A673 (cell line): ENCODE measurements around the gene ACIN1. TPM values are rescaled to one million over a fixed set of nuclear protein-coding genes. Genes with fewer than 3 reads are reported as not detected.
A peak's percentile ranks its signal among the peaks of the same experiment; 100 is the strongest.

ENCODE experiments used
- Bru-seq: library from RNA; stranded (reverse); fragments of 400-500 nt; gene quantifications from one replicate; lab custom pipeline; 2021; lab: Mats Ljungman, UMichigan
- BruChase-seq, 2 experiments: library from RNA; stranded (reverse); fragments of 400-500 nt; gene quantifications; one replicate each; lab custom pipeline; 2021; lab: Mats Ljungman, UMichigan
- BruUV-seq: library from RNA; stranded (reverse); fragments of 400-500 nt; replicated peaks from 2 replicates; lab custom pipeline; 2021; lab: Mats Ljungman, UMichigan
- CTCF ChIA-PET: fragments of 300-600 bp; sonication (Branson Sonifier 250); formaldehyde crosslinking; loops from one replicate; lab custom pipeline; 2022; ENCODE audit warnings: antibody characterized with exemption; lab: Charles Lee
- POLR2A ChIA-PET: fragments of 300-600 bp; sonication (Branson Sonifier 250); formaldehyde crosslinking; loops from one replicate; lab custom pipeline; 2022; ENCODE audit warnings: antibody characterized with exemption; ENCODE audit not compliant: low non-redundant PET; lab: Charles Lee
- DNase-seq: peaks from one replicate; pipeline ENCODE4 v3.0.0-alpha.2; 2015; ENCODE audit warnings: low spot score
- H3K27ac ChIP-seq: fragments of 200-600 bp; sonication (generic); 2 replicates; pipeline ENCODE4 v1.5.1; 2016; ENCODE audit warnings: mixed run types, low read depth, mild to moderate bottlenecking, mixed read lengths, antibody characterized with exemption, low read length; ENCODE audit not compliant: poor library complexity, severe bottlenecking
- H3K27me3 ChIP-seq: fragments of 200-600 bp; sonication (generic); replicated peaks from 2 replicates; pipeline ENCODE4 v1.6.1; 2017; ENCODE audit warnings: mixed run types, low read depth, mild to moderate bottlenecking, mixed read lengths, antibody characterized with exemption, low read length; ENCODE audit not compliant: insufficient read depth, poor library complexity
- H3K36me3 ChIP-seq: fragments of 200-600 bp; sonication (generic); 2 replicates; pipeline ENCODE4 v1.6.1; 2016; ENCODE audit warnings: mixed run types, mild to moderate bottlenecking, mixed read lengths, antibody characterized with exemption, low read length; ENCODE audit not compliant: insufficient read depth, poor library complexity, severe bottlenecking
- H3K4me1 ChIP-seq: fragments of 200-600 bp; sonication (generic); 2 replicates; pipeline ENCODE4 v1.6.1; 2017; ENCODE audit warnings: mixed run types, mild to moderate bottlenecking, mixed read lengths, antibody characterized with exemption, low read length; ENCODE audit not compliant: insufficient read depth, poor library complexity, severe bottlenecking
- H3K4me3 ChIP-seq: fragments of 200-600 bp; sonication (generic); 2 replicates; pipeline ENCODE4 v1.5.1; 2016; ENCODE audit warnings: low read depth, mixed run types, mild to moderate bottlenecking, mixed read lengths, low read length; ENCODE audit not compliant: poor library complexity, severe bottlenecking
- H3K9me3 ChIP-seq: fragments of 200-600 bp; sonication (generic); 2 replicates; pipeline ENCODE4 v1.6.1; 2016; ENCODE audit warnings: mixed run types, low read depth, mild to moderate bottlenecking, mixed read lengths, antibody characterized with exemption, low read length; ENCODE audit not compliant: poor library complexity, severe bottlenecking
- EZH2 ChIP-seq: fragments of 200-600 bp; sonication (generic); IDR thresholded peaks from 2 replicates; pipeline ENCODE4 v1.6.1; 2017; ENCODE audit warnings: borderline replicate concordance, low read depth, mild to moderate bottlenecking, mixed read lengths, antibody characterized with exemption, low read length; ENCODE audit not compliant: poor library complexity, severe bottlenecking
- intact Hi-C: fragments of 100-400 bp; cut with micrococcal nuclease; formaldehyde crosslinking; loops from one replicate; pipeline ENCODE4 v1.10.0; 2022; ENCODE audit not compliant: unreplicated experiment
- long read RNA-seq: library from polyadenylated mRNA; stranded (forward); transcript quantifications from one replicate; pipeline ENCODE4 v2.0.0, GENCODE V29; 2022
- total RNA-seq: library from RNA; stranded (reverse); gene quantifications from 2 replicates; pipeline ENCODE4 v1.2.3, GENCODE V29; 2021
- TF ChIP-seq, protein P1 (sequence below): fragments of 300-800, 200-600 bp; sonication (generic); conservative IDR thresholded peaks from 2 replicates; pipeline ENCODE4 v1.5.1; 2017; ENCODE audit warnings: low read depth, mild to moderate bottlenecking, antibody characterized with exemption, low read length, moderate library complexity, mixed read lengths

ACIN1 gene, protein sequence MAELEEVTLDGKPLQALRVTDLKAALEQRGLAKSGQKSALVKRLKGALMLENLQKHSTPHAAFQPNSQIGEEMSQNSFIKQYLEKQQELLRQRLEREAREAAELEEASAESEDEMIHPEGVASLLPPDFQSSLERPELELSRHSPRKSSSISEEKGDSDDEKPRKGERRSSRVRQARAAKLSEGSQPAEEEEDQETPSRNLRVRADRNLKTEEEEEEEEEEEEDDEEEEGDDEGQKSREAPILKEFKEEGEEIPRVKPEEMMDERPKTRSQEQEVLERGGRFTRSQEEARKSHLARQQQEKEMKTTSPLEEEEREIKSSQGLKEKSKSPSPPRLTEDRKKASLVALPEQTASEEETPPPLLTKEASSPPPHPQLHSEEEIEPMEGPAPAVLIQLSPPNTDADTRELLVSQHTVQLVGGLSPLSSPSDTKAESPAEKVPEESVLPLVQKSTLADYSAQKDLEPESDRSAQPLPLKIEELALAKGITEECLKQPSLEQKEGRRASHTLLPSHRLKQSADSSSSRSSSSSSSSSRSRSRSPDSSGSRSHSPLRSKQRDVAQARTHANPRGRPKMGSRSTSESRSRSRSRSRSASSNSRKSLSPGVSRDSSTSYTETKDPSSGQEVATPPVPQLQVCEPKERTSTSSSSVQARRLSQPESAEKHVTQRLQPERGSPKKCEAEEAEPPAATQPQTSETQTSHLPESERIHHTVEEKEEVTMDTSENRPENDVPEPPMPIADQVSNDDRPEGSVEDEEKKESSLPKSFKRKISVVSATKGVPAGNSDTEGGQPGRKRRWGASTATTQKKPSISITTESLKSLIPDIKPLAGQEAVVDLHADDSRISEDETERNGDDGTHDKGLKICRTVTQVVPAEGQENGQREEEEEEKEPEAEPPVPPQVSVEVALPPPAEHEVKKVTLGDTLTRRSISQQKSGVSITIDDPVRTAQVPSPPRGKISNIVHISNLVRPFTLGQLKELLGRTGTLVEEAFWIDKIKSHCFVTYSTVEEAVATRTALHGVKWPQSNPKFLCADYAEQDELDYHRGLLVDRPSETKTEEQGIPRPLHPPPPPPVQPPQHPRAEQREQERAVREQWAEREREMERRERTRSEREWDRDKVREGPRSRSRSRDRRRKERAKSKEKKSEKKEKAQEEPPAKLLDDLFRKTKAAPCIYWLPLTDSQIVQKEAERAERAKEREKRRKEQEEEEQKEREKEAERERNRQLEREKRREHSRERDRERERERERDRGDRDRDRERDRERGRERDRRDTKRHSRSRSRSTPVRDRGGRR
- total RNA-seq (325 and 339 TPM in 2 replicates), Bru-seq, nascent RNA (percentile 95 among the genes with signal in this experiment), BruChase-seq, experiment 1, labeled RNA remaining after a 2-hour chase (percentile 97 among the genes with signal in this experiment), BruChase-seq, experiment 2, labeled RNA remaining after a 6-hour chase (percentile 96 among the genes with signal in this experiment)
- long read RNA-seq, full-length matches to known transcripts: 33 of 117 reads
- long read RNA-seq, partial matches to known transcripts: 53 of 117 reads
- long read RNA-seq, other reads (novel, unspliced or antisense): 31 of 117 reads

DNA sequence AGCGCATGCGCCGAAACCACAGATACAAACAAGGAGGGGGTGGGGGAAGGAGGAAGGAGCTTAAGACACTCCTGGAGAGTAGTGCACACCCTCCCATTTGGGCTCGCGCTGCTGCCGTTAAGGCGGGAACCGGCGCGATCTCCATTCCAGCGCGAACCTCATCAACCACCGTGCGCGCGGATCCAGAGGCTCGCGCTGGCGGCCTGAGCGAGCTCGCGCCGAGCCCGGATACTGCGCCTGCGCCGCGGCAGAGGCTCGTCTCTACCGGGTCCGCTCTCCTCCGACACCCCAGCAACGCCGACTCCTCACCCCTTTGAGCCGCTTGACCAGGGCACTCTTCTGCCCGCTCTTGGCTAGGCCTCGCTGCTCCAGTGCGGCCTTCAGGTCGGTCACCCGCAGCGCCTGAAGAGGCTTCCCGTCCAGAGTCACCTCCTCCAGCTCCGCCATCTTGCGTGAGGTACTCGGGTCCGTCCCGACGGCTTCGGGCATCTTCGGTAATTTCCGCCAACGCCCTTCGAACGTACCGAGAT is at the start of gene ACIN1:
TSS of gene ACIN1 (minus strand) at position 471 of the 530 bp plus-strand sequence. CDS start at position 447, 24 bp downstream.
- Histone ChIP-seq H3K27me3 (no peaks in the 10 kb centered on the region), H3K4me1 (peaks cover 24% of the 10 kb centered on the region), H3K4me3 (peak within 1 kb of the TSS; percentile 64), H3K9me3 (no peaks in the 10 kb centered on the region), H3K27ac (peak within 1 kb of the TSS; percentile 94), H3K36me3 (peaks cover 54% of the 10 kb centered on the region)
- no TSS peak for BruUV-seq
- peak; percentile 93 for DNase-seq
- TF ChIP-seq, protein P1, sequence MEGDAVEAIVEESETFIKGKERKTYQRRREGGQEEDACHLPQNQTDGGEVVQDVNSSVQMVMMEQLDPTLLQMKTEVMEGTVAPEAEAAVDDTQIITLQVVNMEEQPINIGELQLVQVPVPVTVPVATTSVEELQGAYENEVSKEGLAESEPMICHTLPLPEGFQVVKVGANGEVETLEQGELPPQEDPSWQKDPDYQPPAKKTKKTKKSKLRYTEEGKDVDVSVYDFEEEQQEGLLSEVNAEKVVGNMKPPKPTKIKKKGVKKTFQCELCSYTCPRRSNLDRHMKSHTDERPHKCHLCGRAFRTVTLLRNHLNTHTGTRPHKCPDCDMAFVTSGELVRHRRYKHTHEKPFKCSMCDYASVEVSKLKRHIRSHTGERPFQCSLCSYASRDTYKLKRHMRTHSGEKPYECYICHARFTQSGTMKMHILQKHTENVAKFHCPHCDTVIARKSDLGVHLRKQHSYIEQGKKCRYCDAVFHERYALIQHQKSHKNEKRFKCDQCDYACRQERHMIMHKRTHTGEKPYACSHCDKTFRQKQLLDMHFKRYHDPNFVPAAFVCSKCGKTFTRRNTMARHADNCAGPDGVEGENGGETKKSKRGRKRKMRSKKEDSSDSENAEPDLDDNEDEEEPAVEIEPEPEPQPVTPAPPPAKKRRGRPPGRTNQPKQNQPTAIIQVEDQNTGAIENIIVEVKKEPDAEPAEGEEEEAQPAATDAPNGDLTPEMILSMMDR: no peak
- TF ChIP-seq EZH2: no peak
- ChIA-PET POLR2A (interaction anchor here (0.5 to 1.4 kb wide), 5 partner anchors 23 to 1448 kb away, joined by 3 to 12 read pairs (median 5); partner anchors contain the start of gene RNF212B), CTCF (interaction anchor here (0.8 to 2.0 kb wide), 10 partner anchors 14 to 108 kb away, joined by 3 to 26 read pairs (median 6); no protein-coding TSS in a partner anchor)
- intact Hi-C loops: no loop called here

DNA sequence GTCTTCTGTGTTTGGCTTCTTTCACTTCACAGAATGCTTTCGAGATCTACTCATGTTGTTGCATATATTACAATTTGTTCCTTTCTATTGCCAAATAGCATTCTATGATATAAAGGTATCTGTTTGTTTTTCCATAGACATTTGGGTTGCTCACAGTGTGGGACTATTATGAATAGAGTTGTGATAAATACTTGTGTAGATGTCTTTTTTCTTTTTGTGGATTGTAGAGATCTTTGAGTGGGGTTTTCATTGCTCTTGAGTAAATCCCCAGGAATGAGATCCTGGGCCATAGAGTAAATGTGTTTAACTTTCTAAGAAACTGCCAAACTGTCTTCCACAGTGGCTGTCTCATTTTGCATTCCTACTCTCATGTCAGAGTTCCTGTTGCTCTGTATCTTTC is 49.0 kb upstream of the ACIN1 start:
- H3K4me1 ChIP-seq: peaks cover 43% of the 10 kb centered on the region
- H3K27me3 ChIP-seq: no peaks in the 10 kb centered on the region
- no peaks in the 10 kb centered on the region for H3K36me3 ChIP-seq
- no peak for TF ChIP-seq EZH2
- TF ChIP-seq, protein P1: no peak
- no peak overlapping the region for H3K4me3 ChIP-seq
- H3K9me3 ChIP-seq: no peaks in the 10 kb centered on the region
- CTCF ChIA-PET: interaction anchor here (0.6 kb wide), 1 partner anchor 244 kb away, joined by 3 read pairs; no protein-coding TSS in a partner anchor
- peak overlapping the region; percentile 30 for H3K27ac ChIP-seq
- POLR2A ChIA-PET: no interaction called here
- no peak for DNase-seq
- no TSS peak for BruUV-seq
- intact Hi-C loops: no loop called here
